Activated naive CD8-positive, alpha-beta T cell treated with anti-CD3 and anti-CD28 coated beads, Interleukin-2, amount 50 U/mL, for 24 hours (primary cell): ENCODE measurements around the gene RREB1.

ENCODE experiments used
- ATAC-seq: fragments of 150-1000 bp; cut with Tn5 transposase; one replicate; pipeline ENCODE4 v1.10.0; 2021
- DNase-seq: peaks from one replicate; pipeline ENCODE4 v3.0.0; 2021
- H3K27ac Mint-ChIP-seq: one replicate; pipeline ENCODE4 v1.8.0; 2021; ENCODE audit warnings: mild to moderate bottlenecking, mixed read lengths
- H3K27me3 Mint-ChIP-seq: one replicate; pipeline ENCODE4 v1.8.0; 2021; ENCODE audit warnings: mixed read lengths
- H3K36me3 Mint-ChIP-seq: one replicate; pipeline ENCODE4 v1.8.0; 2021; ENCODE audit warnings: low read depth, mixed read lengths
- H3K4me1 Mint-ChIP-seq: one replicate; pipeline ENCODE4 v1.8.0; 2021; ENCODE audit warnings: mixed read lengths
- H3K4me3 Mint-ChIP-seq: one replicate; pipeline ENCODE4 v1.8.0; 2021; ENCODE audit warnings: mild to moderate bottlenecking, moderate library complexity, mixed read lengths
- H3K9me3 Mint-ChIP-seq: one replicate; pipeline ENCODE4 v1.8.0; 2021; ENCODE audit warnings: mixed read lengths

The RREB1 gene

DNA sequence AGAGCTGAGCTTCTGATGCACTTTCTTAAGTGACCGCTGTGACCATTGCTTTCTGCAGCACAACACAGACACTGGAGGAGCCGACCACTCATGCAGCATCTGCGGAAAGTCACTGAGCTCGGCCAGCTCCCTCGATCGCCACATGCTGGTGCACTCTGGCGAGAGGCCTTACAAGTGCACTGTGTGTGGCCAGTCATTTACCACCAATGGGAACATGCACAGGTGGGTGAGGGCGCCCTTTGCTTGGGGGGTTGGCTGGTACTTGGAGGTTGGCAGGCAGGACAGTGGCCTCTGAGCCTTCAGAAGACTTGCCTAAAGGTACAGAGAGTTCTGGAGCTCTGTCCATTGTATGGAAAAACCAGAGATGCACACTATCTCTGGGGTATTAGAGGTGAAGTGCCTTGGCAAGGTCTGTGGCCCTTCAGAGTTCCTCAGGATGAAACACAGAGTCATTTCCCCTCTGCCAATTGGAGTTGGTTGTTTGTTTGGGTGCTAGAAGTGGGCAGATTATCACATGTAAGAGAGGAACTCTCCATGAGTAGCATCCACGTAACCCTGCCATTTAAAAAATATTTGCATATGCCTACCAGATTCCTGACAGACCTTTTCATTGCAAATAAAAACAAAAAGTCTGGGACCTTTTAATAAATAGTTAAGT, 81.5 kb downstream of the RREB1 start:
- Mint-ChIP-seq H3K4me3 (no peak overlapping the region), H3K36me3 (peaks cover 71% of the 10 kb centered on the region), H3K27ac (peak overlapping the region; percentile 74), H3K9me3 (no peaks in the 10 kb centered on the region), H3K4me1 (peaks cover 13% of the 10 kb centered on the region), H3K27me3 (no peaks in the 10 kb centered on the region)
- DNase-seq = no peak
- no peak for ATAC-seq

DNA sequence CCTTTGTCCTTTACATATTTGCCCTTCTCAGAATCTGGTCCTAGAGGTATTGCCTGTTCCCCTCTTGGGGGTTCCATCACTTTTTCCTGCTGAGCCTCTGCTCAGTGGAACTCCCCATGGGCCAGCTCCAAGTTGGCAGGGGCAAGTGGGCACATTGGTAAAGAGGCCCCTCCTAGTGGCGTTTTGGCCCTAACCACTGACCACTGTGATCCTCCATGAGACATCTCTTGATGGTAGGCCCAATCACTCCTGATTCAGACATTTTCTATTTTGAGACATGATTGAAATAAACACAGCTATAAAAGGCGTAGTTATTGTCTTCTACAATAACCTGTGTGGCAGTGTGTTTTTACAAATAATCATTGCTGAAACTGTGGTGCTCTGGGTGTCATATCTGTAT, 83.0 kb downstream of the RREB1 start:
- H3K36me3 Mint-ChIP-seq = peaks cover 69% of the 10 kb centered on the region
- H3K9me3 Mint-ChIP-seq = no peaks in the 10 kb centered on the region
- H3K4me1 Mint-ChIP-seq = peaks cover 18% of the 10 kb centered on the region
- ATAC-seq = no peak
- H3K4me3 Mint-ChIP-seq = no peak overlapping the region
- H3K27me3 Mint-ChIP-seq = no peaks in the 10 kb centered on the region
- DNase-seq = no peak
- no peak overlapping the region for H3K27ac Mint-ChIP-seq

DNA sequence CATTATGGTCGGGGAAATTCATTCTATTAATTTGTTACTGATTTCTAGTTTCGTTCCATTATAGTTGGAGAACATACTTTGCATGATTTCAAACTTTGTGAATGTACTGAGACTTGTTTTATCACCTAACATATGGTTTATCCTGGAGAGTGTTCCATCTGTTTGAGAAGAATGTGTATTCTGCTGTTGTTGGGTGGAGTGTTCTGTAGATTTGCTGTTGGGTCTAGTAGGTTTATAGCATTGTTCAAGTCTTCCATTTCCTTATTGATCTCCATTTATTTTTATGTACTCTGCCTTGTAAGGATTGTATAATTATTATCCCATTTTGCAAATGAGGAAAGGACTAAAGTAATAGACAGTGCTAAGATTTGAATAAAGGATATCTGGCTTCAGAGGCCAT, 85.4 kb downstream of the RREB1 start:
- H3K27ac Mint-ChIP-seq = no peak overlapping the region
- H3K4me3 Mint-ChIP-seq = no peak overlapping the region
- peaks cover 26% of the 10 kb centered on the region for H3K4me1 Mint-ChIP-seq
- no peaks in the 10 kb centered on the region for H3K9me3 Mint-ChIP-seq
- H3K36me3 Mint-ChIP-seq = peaks cover 60% of the 10 kb centered on the region
- no peaks in the 10 kb centered on the region for H3K27me3 Mint-ChIP-seq
- ATAC-seq = no peak
- no peak for DNase-seq

DNA sequence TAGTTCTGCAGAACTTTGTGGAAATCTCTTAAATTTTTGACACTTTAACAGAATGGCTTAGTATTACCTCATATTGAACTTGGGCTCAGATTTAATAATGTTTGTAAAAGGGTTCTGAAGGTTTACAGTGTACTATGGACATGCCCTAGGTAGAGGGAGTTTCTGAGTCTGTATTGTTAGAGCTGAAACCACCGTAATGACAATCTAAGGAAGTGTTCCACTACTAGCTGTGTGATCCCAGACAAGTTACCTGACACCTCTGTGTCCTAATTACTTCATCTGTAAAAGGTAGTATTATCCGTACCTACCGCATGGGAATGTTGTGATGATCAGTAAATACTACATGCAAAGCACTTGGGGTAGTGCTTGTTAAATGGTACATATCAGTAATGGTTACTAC, 86.9 kb downstream of the RREB1 start:
- Mint-ChIP-seq H3K27ac (no peak overlapping the region), H3K4me3 (no peak overlapping the region), H3K27me3 (no peaks in the 10 kb centered on the region), H3K4me1 (peaks cover 18% of the 10 kb centered on the region), H3K9me3 (no peaks in the 10 kb centered on the region), H3K36me3 (peaks cover 46% of the 10 kb centered on the region)
- no peak for DNase-seq
- ATAC-seq = no peak

DNA sequence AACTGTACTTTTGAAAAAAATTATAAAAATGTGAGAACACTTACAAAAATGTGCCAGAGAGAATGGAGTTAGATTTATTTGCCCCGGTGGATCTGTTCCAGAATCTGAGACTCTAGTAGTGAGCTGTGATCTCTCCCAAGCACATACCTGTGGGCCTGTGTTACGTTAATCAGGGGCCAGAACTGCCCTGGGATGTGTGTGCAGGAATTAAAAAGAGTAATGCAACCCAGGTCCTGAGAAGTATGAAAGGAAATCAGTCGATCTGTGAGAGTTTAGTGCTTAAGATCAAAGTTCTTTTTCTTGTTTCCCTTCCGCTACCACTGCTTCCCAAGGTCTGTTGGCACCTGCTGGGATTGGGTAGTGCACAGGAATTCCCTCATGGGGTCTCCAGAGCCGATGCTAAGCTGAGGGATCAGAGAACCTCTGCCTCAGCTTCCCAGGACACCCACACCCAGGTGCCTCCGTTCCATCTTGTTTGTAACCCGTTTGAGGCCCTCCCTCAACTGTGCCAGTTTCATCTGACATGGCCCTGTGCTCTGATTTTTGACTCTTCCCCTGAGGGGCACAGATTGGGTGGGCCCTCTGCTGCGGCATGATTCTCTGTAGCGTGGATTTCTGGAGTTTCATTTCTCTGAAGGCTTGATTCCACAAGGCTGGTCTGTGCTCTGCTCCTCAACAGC, 87.7 kb downstream of the RREB1 start:
- ATAC-seq = no peak
- no peak for DNase-seq

DNA sequence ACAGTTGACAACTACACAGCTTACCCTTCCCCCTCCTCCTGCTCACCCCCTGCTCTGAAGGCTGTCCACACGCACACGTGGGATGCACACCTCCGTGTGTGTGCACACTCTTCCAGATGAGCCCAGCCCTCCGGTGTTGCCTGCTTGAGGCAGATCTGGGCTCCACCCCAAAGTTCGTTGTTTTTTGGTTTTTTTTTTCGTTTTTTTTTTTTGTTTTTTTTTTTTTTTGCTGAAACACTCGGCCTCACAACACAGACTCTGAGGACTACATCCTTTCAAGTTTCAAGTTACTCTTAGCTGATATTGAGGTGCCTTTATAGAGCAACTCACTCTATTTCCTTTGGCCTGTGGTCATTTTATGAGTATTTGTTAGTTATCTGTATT, 88.2 kb downstream of the RREB1 start:
- Mint-ChIP-seq H3K27me3 (no peaks in the 10 kb centered on the region), H3K27ac (peak overlapping the region; percentile 25), H3K4me3 (no peak overlapping the region), H3K4me1 (peaks cover 22% of the 10 kb centered on the region), H3K9me3 (no peaks in the 10 kb centered on the region), H3K36me3 (peaks cover 42% of the 10 kb centered on the region)
- DNase-seq = no peak
- no peak for ATAC-seq

More for the DNA sequence above, 87.7 kb downstream of the RREB1 start:
- Mint-ChIP-seq H3K4me3 (no peak overlapping the region), H3K9me3 (no peaks in the 10 kb centered on the region), H3K27me3 (no peaks in the 10 kb centered on the region), H3K4me1 (peaks cover 18% of the 10 kb centered on the region), H3K27ac (peak overlapping the region; percentile 25), H3K36me3 (peaks cover 42% of the 10 kb centered on the region)

DNA sequence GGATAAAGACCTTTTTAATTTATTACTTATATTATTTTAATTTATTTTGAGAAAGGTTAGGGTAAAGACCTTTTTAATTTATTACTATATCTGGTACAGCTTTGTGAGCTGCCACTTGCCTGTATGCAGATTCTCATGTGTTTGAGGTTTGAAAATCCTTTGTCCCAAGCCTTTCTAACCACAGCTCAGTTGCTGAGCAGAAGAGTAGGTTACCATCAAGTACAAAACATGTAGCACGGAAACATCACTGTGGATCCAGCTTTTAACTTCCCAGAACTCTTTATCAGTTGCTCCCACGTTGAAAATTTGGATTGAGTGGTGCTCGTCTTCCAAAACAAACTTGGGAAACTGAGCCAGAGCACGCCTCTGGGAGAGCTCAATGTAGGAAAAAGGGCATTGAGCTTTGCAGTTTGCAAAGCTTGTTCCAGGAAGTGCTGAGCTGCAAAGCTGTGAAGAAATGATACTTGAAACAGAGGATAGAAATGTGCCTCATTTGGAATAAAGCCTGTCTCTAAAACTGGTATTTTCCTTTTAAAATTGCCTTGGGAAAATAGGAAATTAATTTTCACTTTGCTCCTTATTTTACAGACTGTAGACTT, 89.0 kb downstream of the RREB1 start:
- H3K4me1 Mint-ChIP-seq = peaks cover 28% of the 10 kb centered on the region

DNA sequence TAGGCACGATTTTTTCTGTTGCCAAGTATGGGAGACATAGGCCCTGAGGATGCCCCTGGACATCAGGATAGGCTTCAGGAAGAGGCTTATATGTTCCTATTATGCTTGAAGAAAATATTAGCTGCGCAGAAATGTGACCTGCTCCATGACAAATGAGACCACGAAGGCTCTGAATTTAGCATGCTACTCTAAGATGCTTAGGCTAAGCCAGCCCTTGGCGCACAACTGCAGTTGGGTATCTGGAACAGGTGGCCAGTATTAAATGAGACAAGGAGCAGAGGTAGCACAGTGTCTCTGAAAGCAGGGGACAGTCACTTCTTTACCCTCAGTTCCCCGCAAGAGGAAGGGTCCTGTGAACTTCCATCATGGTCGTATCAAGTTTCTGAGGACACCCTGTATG, 90.0 kb downstream of the RREB1 start:
- no peaks in the 10 kb centered on the region for H3K27me3 Mint-ChIP-seq
- H3K4me3 Mint-ChIP-seq = no peak overlapping the region
- H3K9me3 Mint-ChIP-seq = no peaks in the 10 kb centered on the region
- DNase-seq (no peak), ATAC-seq (no peak)
- H3K4me1 Mint-ChIP-seq = peaks cover 37% of the 10 kb centered on the region
- H3K27ac Mint-ChIP-seq = no peak overlapping the region
- peaks cover 43% of the 10 kb centered on the region for H3K36me3 Mint-ChIP-seq

More for the DNA sequence above, 89.0 kb downstream of the RREB1 start:
- DNase-seq = no peak
- Mint-ChIP-seq H3K27ac (no peak overlapping the region), H3K27me3 (no peaks in the 10 kb centered on the region), H3K9me3 (no peaks in the 10 kb centered on the region), H3K4me3 (no peak overlapping the region), H3K36me3 (peaks cover 39% of the 10 kb centered on the region)
- ATAC-seq = no peak

DNA sequence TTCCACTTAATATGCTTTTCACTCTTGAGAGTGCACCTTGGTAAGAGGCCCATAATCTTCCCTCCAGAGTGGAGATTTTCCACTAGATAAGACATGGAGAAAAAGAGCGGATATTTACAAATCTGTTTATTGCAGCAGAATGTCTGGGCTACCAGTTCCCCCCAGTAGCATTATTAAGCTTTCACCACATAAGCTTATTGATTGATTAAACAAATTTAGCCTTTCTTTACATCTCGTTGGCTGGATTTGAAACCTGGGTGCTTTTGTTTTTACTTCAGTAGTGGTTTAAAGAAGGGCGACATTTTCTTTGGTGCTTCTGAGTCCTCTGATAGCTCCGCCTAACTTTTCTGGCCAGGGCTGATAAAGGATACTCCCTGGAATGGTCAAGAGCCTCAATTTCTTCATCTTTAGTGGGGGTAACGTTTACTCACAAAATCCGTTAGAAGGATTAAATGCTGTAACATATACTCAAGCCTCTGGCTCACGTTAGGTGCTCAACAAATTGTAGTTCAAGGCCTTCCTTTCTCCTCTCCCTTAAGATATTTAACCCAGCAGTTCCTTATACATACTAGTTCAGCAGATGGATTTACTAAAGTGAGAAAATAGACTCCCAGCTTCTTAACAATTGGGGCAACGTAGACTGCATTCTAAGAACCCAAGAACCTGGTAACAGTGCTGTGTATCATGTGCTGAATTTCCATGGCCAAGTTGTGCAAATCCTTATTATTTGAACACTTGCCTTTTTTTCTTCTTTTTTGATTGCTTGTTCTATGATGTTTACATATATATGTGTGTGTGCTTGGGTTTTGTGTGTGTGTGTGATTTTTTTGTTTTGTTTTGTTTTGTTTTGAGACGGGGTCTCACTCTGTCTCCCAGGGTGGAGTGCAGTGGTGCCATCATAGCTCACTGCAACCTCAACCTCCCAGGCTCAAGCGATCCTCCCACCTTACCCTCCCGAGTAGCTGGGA, 91.4 kb downstream of the RREB1 start:
- no peak overlapping the region for H3K4me3 Mint-ChIP-seq
- no peak overlapping the region for H3K27ac Mint-ChIP-seq
- H3K4me1 Mint-ChIP-seq = peaks cover 39% of the 10 kb centered on the region
- no peaks in the 10 kb centered on the region for H3K27me3 Mint-ChIP-seq
- no peak for ATAC-seq
- H3K9me3 Mint-ChIP-seq = no peaks in the 10 kb centered on the region
- no peak for DNase-seq
- H3K36me3 Mint-ChIP-seq = peaks cover 33% of the 10 kb centered on the region

DNA sequence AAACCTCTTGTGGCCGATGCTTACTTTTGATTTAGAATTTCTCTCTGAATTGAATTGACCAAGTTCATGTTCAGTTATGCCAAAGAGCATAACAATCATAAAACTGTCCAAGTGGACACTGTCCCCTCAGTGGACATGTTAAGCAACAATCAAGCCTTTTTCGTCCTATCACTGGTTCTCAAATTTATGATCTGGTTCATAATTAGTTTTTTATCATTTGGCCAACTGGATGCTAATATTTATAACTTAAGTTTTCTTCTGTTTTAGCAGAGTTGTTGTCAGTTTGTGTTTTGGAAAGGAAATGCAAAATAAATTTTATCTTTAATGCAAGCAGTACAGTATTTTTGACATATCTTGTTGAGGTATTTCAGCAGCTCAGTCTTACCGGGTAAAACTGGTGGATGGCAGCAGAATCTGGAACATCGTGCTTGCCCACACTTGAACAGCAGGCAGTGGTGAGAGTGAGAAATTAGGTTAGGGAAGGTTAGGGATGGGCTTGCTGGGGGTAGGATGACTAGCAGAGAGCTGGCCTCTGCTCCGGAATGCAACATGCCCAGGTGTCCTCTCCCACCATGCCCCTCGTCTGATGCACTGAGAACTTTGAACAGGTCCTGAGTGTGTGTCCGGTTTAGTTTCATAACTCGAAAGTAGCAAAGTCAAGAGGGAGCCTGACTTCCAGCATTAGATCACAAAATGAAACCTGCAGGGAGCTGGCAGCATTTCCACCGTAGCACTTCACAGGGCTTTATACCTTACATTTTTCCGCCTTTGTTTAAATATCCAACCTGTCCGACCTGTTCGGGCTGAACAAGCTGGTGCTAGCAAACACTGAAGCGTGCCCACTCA, 93.1 kb downstream of the RREB1 start:
- no peak overlapping the region for H3K27ac Mint-ChIP-seq
- peaks cover 28% of the 10 kb centered on the region for H3K36me3 Mint-ChIP-seq
- no peaks in the 10 kb centered on the region for H3K9me3 Mint-ChIP-seq

DNA sequence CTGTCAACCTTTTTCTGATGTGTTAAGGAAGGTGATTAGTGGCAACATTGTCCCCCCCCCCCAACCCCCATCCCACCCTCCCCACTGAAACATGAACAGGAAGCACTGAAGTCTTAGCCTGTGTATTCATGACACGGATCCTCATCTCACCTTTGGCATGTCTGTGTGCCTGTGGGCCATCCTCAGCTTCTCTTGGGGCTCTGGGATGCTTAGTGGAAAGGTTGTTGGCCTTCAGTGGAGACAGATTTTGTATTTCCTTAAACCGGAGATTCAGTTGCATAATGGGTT, 93.6 kb downstream of the RREB1 start:
- H3K27ac Mint-ChIP-seq = peak overlapping the region; percentile 75

More for the DNA sequence above, 93.1 kb downstream of the RREB1 start:
- ATAC-seq = no peak
- DNase-seq = no peak
- peaks cover 32% of the 10 kb centered on the region for H3K4me1 Mint-ChIP-seq
- H3K4me3 Mint-ChIP-seq = no peak overlapping the region
- H3K27me3 Mint-ChIP-seq = no peaks in the 10 kb centered on the region

DNA sequence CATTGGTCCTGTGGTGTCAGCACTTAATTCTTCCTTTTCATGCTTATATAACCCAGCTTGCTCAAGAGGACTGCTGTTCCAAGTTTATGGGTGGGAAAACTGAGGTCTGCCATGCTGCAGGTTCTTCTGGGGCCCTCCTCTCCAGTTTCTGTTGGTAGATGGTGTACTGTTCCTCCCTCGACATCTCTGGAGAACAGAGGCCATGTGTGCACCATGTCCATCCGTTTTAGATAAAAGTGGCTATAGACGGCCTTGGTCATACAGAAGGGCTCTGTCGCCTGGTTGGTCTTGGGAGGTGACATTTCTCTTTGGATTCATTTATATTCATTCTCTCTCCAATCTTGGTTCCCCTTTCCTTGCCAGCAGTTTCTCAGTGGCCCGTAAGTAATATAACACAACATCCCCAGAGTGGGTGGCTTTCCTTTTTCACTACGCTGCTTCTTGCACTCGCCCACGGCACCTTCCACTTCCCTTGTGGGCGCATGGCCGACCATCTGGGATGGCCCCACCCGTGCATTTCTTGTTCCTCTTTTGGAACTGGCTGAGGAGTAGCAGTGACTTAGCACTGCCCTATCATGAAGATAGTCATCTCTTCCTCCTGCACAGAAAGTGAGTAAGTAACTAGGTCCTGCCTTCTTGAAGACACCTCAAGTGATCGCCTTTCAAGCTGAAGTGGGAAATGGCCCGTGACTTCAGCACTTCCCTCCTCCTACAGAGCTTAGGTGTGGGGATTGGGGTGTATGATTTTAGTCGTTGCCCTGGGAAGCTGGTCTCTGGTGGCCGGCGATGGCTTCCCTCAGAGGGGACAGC, 94.2 kb downstream of the RREB1 start:
- peaks cover 27% of the 10 kb centered on the region for H3K36me3 Mint-ChIP-seq
- peaks cover 26% of the 10 kb centered on the region for H3K4me1 Mint-ChIP-seq
- peak; percentile 91 for ATAC-seq
- H3K4me3 Mint-ChIP-seq = peak overlapping the region; percentile 7
- no peaks in the 10 kb centered on the region for H3K9me3 Mint-ChIP-seq
- H3K27me3 Mint-ChIP-seq = no peaks in the 10 kb centered on the region
- peak; percentile 26 for DNase-seq
- H3K27ac Mint-ChIP-seq = peak overlapping the region; percentile 75

More for the DNA sequence above, 93.6 kb downstream of the RREB1 start:
- ATAC-seq = no peak
- Mint-ChIP-seq H3K27me3 (no peaks in the 10 kb centered on the region), H3K4me3 (no peak overlapping the region), H3K4me1 (peaks cover 27% of the 10 kb centered on the region), H3K36me3 (peaks cover 28% of the 10 kb centered on the region), H3K9me3 (no peaks in the 10 kb centered on the region)
- DNase-seq = no peak

DNA sequence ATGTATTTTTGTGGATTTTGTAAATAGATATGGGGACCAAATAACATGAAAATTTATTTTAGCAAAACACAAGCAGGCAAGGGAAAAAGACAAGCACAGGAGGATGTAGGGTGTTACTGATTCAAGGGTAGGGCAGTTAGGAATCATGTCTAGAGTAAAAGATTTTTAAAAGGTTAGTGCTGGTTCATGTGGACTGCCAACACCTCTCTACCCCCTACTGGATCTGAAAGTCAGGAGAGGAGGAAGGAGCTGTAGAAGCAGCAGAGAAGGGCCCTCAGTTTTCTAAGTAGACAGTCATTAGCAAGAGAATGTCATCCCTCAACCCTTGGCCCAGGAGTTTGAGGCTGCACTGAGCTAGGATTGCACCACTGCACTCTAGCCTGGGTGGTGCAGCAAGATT, 95.2 kb downstream of the RREB1 start:
- Mint-ChIP-seq H3K27ac (peak overlapping the region; percentile 23), H3K4me1 (peaks cover 23% of the 10 kb centered on the region)
- ATAC-seq = no peak

More for the DNA sequence above, 95.2 kb downstream of the RREB1 start:
- H3K4me3 Mint-ChIP-seq = no peak overlapping the region
- no peak for DNase-seq
- H3K36me3 Mint-ChIP-seq = peaks cover 22% of the 10 kb centered on the region
- H3K9me3 Mint-ChIP-seq = no peaks in the 10 kb centered on the region
- no peaks in the 10 kb centered on the region for H3K27me3 Mint-ChIP-seq
